WI38 (cell line): ENCODE results near the gene URGCP.

ENCODE experiments used
- H3K4me3 ChIP-seq: 2 replicates; pipeline ENCODE4 v1.5.1; 2011; ENCODE audit warnings: low read depth, mild to moderate bottlenecking, control low read depth, low read length
- TF ChIP-seq, protein P1 (sequence below): IDR thresholded peaks from 2 replicates; pipeline ENCODE4 v1.5.1; 2012; ENCODE audit warnings: low read depth, mild to moderate bottlenecking, control low read depth, low read length

Gene URGCP

GRCh38 chr7:43943417-43944187 is 37.2 kb upstream of the URGCP start:
- TF ChIP-seq, protein P1, sequence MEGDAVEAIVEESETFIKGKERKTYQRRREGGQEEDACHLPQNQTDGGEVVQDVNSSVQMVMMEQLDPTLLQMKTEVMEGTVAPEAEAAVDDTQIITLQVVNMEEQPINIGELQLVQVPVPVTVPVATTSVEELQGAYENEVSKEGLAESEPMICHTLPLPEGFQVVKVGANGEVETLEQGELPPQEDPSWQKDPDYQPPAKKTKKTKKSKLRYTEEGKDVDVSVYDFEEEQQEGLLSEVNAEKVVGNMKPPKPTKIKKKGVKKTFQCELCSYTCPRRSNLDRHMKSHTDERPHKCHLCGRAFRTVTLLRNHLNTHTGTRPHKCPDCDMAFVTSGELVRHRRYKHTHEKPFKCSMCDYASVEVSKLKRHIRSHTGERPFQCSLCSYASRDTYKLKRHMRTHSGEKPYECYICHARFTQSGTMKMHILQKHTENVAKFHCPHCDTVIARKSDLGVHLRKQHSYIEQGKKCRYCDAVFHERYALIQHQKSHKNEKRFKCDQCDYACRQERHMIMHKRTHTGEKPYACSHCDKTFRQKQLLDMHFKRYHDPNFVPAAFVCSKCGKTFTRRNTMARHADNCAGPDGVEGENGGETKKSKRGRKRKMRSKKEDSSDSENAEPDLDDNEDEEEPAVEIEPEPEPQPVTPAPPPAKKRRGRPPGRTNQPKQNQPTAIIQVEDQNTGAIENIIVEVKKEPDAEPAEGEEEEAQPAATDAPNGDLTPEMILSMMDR = no peak
- H3K4me3 ChIP-seq = no peak overlapping the region

DNA sequence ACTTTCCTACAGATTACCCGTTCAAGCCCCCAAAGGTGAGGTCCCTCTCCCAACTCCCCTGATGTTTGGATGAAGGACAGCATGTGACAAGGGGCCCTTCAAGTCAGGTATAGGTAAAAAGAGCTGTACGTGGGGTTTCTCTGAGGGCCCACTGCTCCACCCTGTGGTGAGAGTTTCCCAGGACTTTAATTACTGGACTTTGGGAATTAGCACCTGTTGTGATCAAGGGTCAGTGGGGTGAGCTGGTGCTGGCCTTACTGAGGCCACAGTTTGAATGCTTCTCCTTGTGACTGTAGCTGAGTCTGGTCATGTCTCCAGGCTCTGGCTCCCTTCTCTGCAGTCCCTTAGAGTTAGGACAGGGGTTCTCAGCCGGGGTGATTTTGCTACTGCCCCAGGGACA is 36.6 kb upstream of the URGCP start:
- TF ChIP-seq, protein P1 = no peak
- no peak overlapping the region for H3K4me3 ChIP-seq

DNA sequence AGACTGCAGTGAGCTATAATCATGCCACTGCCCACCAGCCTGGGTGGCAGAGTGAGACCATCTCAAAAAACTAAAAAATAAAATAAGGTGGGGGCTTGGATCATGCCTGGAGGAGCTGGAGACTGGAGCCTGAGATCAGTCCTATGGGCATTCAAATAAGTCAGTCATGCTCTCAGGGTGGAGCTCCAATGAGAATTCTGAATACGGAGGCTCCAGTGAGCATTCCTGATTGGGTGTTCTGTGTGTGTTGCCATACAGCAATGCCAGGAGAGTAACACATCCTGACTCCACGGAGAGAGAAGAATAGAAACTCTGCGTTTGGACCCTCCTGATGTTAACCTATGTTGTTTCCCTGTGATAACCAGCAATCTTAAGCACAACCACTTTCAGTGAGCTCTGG is 35.9 kb upstream of the URGCP start:
- H3K4me3 ChIP-seq = no peak overlapping the region
- TF ChIP-seq, protein P1 = no peak

GRCh38 chr7:43938892-43939482 is 32.6 kb upstream of the URGCP start:
- TF ChIP-seq, protein P1 = no peak
- no peak overlapping the region for H3K4me3 ChIP-seq

- TF ChIP-seq, protein P1 = no peak
- H3K4me3 ChIP-seq = no peak overlapping the region
Observed at GRCh38 chr7:43937444-43937843, 31.0 kb upstream of the URGCP start.

- H3K4me3 ChIP-seq = no peak overlapping the region
- TF ChIP-seq, protein P1 = no peak
Observed at GRCh38 chr7:43933902-43934560, 27.6 kb upstream of the URGCP start.

DNA sequence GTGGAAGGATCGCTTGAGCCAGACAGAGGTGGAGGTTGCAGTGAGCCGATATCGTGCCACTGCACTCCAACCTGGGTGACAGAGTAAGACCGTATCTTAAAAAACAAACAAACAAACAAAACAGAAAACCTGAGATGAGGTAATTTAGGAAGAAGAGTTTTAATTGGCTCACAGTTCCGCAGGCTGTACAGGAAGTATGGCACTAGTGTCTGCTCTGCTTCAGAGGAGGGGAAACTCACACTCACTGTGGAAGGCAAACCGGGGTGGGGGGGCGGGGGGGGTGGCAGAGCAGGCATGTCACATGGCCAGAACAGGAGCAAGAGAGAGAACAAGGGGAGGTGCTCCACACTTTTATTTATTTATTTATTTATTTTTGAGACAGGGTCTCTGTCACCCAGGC is 24.9 kb upstream of the URGCP start:
- TF ChIP-seq, protein P1 = no peak

More for the DNA sequence above, 24.9 kb upstream of the URGCP start:
- H3K4me3 ChIP-seq = no peak overlapping the region
